A673 (cell line): ENCODE results near the gene DLL1.

ENCODE experiments used
- EZH2 ChIP-seq: fragments of 200-600 bp; sonication (generic); IDR thresholded peaks from 2 replicates; pipeline ENCODE4 v1.6.1; 2017; ENCODE audit warnings: borderline replicate concordance, low read depth, mild to moderate bottlenecking, mixed read lengths, antibody characterized with exemption, low read length; ENCODE audit not compliant: poor library complexity, severe bottlenecking
- TF ChIP-seq, protein P1 (sequence below): fragments of 300-800, 200-600 bp; sonication (generic); conservative IDR thresholded peaks from 2 replicates; pipeline ENCODE4 v1.5.1; 2017; ENCODE audit warnings: low read depth, mild to moderate bottlenecking, antibody characterized with exemption, low read length, moderate library complexity, mixed read lengths

DNA sequence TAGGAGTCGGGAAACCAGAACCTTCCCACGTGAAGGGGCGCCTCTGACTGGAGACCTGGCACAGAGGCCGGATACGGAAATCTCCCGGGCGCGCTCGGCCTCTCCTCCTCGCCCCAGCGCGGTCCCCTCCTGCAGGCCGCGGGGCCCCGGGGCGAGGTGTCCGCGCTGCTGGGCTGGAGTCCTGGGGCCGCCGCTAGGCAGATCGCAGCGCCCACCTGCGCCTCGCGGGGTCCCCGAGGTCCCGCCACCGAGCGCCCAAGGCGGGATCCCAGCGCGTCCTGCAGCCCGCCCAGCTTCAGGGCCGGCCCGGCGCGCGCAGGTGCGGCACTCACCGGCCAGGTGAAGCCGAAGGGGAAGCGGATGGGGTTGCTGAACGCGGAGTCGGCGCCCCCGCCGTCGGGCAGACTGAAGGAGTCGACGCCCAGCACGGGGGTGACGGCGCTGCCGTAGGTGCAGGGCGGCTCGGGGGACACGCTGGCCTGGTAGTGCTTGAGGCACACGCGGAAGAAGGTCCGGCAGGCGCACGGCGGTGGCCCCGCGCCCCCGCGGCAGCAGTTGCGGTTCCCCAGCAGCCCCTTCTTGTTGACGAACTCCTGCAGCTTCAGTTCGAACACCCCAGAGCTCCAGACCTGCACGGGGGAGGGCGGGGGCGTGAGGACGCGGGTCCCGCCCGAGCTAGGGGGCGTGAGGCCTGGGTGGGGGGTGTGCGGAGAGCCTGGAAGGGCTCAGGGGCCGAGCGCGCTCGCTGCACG, 1.5 kb downstream of the DLL1 start:
- TF ChIP-seq, protein P1, sequence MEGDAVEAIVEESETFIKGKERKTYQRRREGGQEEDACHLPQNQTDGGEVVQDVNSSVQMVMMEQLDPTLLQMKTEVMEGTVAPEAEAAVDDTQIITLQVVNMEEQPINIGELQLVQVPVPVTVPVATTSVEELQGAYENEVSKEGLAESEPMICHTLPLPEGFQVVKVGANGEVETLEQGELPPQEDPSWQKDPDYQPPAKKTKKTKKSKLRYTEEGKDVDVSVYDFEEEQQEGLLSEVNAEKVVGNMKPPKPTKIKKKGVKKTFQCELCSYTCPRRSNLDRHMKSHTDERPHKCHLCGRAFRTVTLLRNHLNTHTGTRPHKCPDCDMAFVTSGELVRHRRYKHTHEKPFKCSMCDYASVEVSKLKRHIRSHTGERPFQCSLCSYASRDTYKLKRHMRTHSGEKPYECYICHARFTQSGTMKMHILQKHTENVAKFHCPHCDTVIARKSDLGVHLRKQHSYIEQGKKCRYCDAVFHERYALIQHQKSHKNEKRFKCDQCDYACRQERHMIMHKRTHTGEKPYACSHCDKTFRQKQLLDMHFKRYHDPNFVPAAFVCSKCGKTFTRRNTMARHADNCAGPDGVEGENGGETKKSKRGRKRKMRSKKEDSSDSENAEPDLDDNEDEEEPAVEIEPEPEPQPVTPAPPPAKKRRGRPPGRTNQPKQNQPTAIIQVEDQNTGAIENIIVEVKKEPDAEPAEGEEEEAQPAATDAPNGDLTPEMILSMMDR = no peak
- peak; percentile 17 for TF ChIP-seq EZH2
